ENCODE measurements around the gene ITPRIPL1.

Gene ITPRIPL1

GRCh38 chr2:96353606-96354101 lies 28.5 kb downstream of the ITPRIPL1 start:
- Histone ChIP-seq H3K4me3 (ENCODE audit: low read length in 2 of 2) (no peak overlapping the region), H3K23ac (ENCODE audit: low read depth, low read length, poor library complexity) (no peak overlapping the region), H3K27ac (replicated peaks; ENCODE audit: low read length) (no peak overlapping the region), H4K91ac (ENCODE audit: low read depth, low read length, poor library complexity) (no peak overlapping the region), H3K27me3 (ENCODE audit: control insufficient read depth in 3 of 3, insufficient read depth in 3 of 3, low read depth in 1 of 3, low read length in 3 of 3) (no peaks in the 10 kb centered on the region), H2BK15ac (ENCODE audit: low read length) (no peak overlapping the region), H3K9me3 (replicated peaks in 1 of 2; ENCODE audit: control insufficient read depth in 2 of 2, insufficient read depth in 1 of 2, low read depth in 1 of 2, low read length in 2 of 2) (no peaks in the 10 kb centered on the region), H3K4me2 (ENCODE audit: insufficient read depth, low read length, poor library complexity, severe bottlenecking) (no peak overlapping the region), H2BK120ac (ENCODE audit: low read depth, low read length) (no peak overlapping the region), H3K36me3 (replicated peaks in 1 of 2; ENCODE audit: control insufficient read depth in 2 of 2, insufficient read depth in 2 of 2, low read length in 2 of 2) (peaks cover 50 to 97% of the 10 kb centered on the region in 2 donors), H2BK12ac (ENCODE audit: low read length) (no peak overlapping the region), H2BK5ac (ENCODE audit: low read length) (no peak overlapping the region), H3K9ac (ENCODE audit: low read depth, low read length, poor library complexity) (no peak overlapping the region), H3K18ac (ENCODE audit: low read length) (no peak overlapping the region), H3K79me1 (ENCODE audit: low read depth, low read length) (no peaks in the 10 kb centered on the region), H2AFZ (ENCODE audit: low read length) (no peak overlapping the region), H3K4me1 (ENCODE audit: control insufficient read depth in 2 of 2, insufficient read depth in 1 of 2, low read depth in 1 of 2, low read length in 2 of 2) (no peaks in the 10 kb centered on the region), H3K14ac (ENCODE audit: low read length) (no peak overlapping the region), H3K4ac (ENCODE audit: low read length) (no peak overlapping the region), H2AK5ac (ENCODE audit: low read depth, low read length) (no peak overlapping the region), H4K8ac (ENCODE audit: low read depth, low read length) (no peak overlapping the region)
- no CpG with 5 or more reads among the region's 4 CpGs for WGBS, 2 donors (ENCODE audit: extremely low coverage in 2 of 2, insufficient read length in 2 of 2, insufficient replicate concordance in 1 of 2)
- DNase-seq (ENCODE audit: low spot score): no peak

GRCh38 chr2:96354492-96354891 lies 29.4 kb downstream of the ITPRIPL1 start:
- Histone ChIP-seq H3K36me3 (replicated peaks in 1 of 2; ENCODE audit: control insufficient read depth in 2 of 2, insufficient read depth in 2 of 2, low read length in 2 of 2) (peaks cover 54 to 97% of the 10 kb centered on the region in 2 donors), H3K27me3 (ENCODE audit: control insufficient read depth in 3 of 3, insufficient read depth in 3 of 3, low read depth in 1 of 3, low read length in 3 of 3) (no peaks in the 10 kb centered on the region), H4K91ac (ENCODE audit: low read depth, low read length, poor library complexity) (no peak overlapping the region), H3K14ac (ENCODE audit: low read length) (no peak overlapping the region), H3K9me3 (replicated peaks in 1 of 2; ENCODE audit: control insufficient read depth in 2 of 2, insufficient read depth in 1 of 2, low read depth in 1 of 2, low read length in 2 of 2) (no peaks in the 10 kb centered on the region), H4K8ac (ENCODE audit: low read depth, low read length) (no peak overlapping the region), H2BK12ac (ENCODE audit: low read length) (no peak overlapping the region), H2AFZ (ENCODE audit: low read length) (no peak overlapping the region), H3K23ac (ENCODE audit: low read depth, low read length, poor library complexity) (no peak overlapping the region), H3K27ac (replicated peaks; ENCODE audit: low read length) (no peak overlapping the region), H3K4me2 (ENCODE audit: insufficient read depth, low read length, poor library complexity, severe bottlenecking) (no peak overlapping the region), H3K4me1 (ENCODE audit: control insufficient read depth in 2 of 2, insufficient read depth in 1 of 2, low read depth in 1 of 2, low read length in 2 of 2) (no peaks in the 10 kb centered on the region), H3K9ac (ENCODE audit: low read depth, low read length, poor library complexity) (no peak overlapping the region), H2AK5ac (ENCODE audit: low read depth, low read length) (no peak overlapping the region), H3K4me3 (ENCODE audit: low read length in 2 of 2) (no peak overlapping the region), H3K79me1 (ENCODE audit: low read depth, low read length) (no peaks in the 10 kb centered on the region), H2BK5ac (ENCODE audit: low read length) (no peak overlapping the region), H2BK15ac (ENCODE audit: low read length) (no peak overlapping the region), H3K4ac (ENCODE audit: low read length) (no peak overlapping the region), H3K18ac (ENCODE audit: low read length) (no peak overlapping the region), H2BK120ac (ENCODE audit: low read depth, low read length) (no peak overlapping the region)
- no CpG with 5 or more reads among the region's 4 CpGs for WGBS, 2 donors (ENCODE audit: extremely low coverage in 2 of 2, insufficient read length in 2 of 2, insufficient replicate concordance in 1 of 2)
- DNase-seq (ENCODE audit: low spot score): no peak

- H3K14ac ChIP-seq (ENCODE audit: low read length): no peak overlapping the region
- no peak overlapping the region for H2AK5ac ChIP-seq (ENCODE audit: low read depth, low read length)
- H3K27me3 ChIP-seq (ENCODE audit: control insufficient read depth in 3 of 3, insufficient read depth in 3 of 3, low read depth in 1 of 3, low read length in 3 of 3): no peaks in the 10 kb centered on the region
- H3K18ac ChIP-seq (ENCODE audit: low read length): no peak overlapping the region
- no peak overlapping the region for H3K4me2 ChIP-seq (ENCODE audit: insufficient read depth, low read length, poor library complexity, severe bottlenecking)
- no peak overlapping the region for H3K4ac ChIP-seq (ENCODE audit: low read length)
- H4K91ac ChIP-seq (ENCODE audit: low read depth, low read length, poor library complexity): no peak overlapping the region
- H2AFZ ChIP-seq (ENCODE audit: low read length): no peak overlapping the region
- H2BK5ac ChIP-seq (ENCODE audit: low read length): no peak overlapping the region
- H2BK120ac ChIP-seq (ENCODE audit: low read depth, low read length): no peak overlapping the region
- no peak overlapping the region for H2BK15ac ChIP-seq (ENCODE audit: low read length)
- no peaks in the 10 kb centered on the region for H3K79me1 ChIP-seq (ENCODE audit: low read depth, low read length)
- no peaks in the 10 kb centered on the region for H3K9me3 ChIP-seq (replicated peaks in 1 of 2; ENCODE audit: control insufficient read depth in 2 of 2, insufficient read depth in 1 of 2, low read depth in 1 of 2, low read length in 2 of 2)
- no peak for DNase-seq (ENCODE audit: low spot score)
- WGBS, 2 donors (ENCODE audit: extremely low coverage in 2 of 2, insufficient read length in 2 of 2, insufficient replicate concordance in 1 of 2): no CpG with 5 or more reads among the region's 6 CpGs
- no peak overlapping the region for H3K23ac ChIP-seq (ENCODE audit: low read depth, low read length, poor library complexity)
- no peak overlapping the region for H3K4me3 ChIP-seq (ENCODE audit: low read length in 2 of 2)
- no peaks in the 10 kb centered on the region for H3K4me1 ChIP-seq (ENCODE audit: control insufficient read depth in 2 of 2, insufficient read depth in 1 of 2, low read depth in 1 of 2, low read length in 2 of 2)
- H4K8ac ChIP-seq (ENCODE audit: low read depth, low read length): no peak overlapping the region
- peaks cover 48 to 96% of the 10 kb centered on the region in 2 donors for H3K36me3 ChIP-seq (replicated peaks in 1 of 2; ENCODE audit: control insufficient read depth in 2 of 2, insufficient read depth in 2 of 2, low read length in 2 of 2)
- no peak overlapping the region for H3K9ac ChIP-seq (ENCODE audit: low read depth, low read length, poor library complexity)
- H3K27ac ChIP-seq (replicated peaks; ENCODE audit: low read length): no peak overlapping the region
- H2BK12ac ChIP-seq (ENCODE audit: low read length): no peak overlapping the region
Measured at GRCh38 chr2:96356889-96357288, 31.8 kb downstream of the ITPRIPL1 start.

GRCh38 chr2:96359310-96359709 lies 34.2 kb downstream of the ITPRIPL1 start:
- no peaks in the 10 kb centered on the region for H3K79me1 ChIP-seq (ENCODE audit: low read depth, low read length)
- no peak overlapping the region for H3K9ac ChIP-seq (ENCODE audit: low read depth, low read length, poor library complexity)
- H3K27me3 ChIP-seq (ENCODE audit: control insufficient read depth in 3 of 3, insufficient read depth in 3 of 3, low read depth in 1 of 3, low read length in 3 of 3): no peaks in the 10 kb centered on the region
- H3K4me3 ChIP-seq (ENCODE audit: low read length in 2 of 2): no peak overlapping the region
- H3K18ac ChIP-seq (ENCODE audit: low read length): no peak overlapping the region
- H3K4me1 ChIP-seq (ENCODE audit: control insufficient read depth in 2 of 2, insufficient read depth in 1 of 2, low read depth in 1 of 2, low read length in 2 of 2): no peaks in the 10 kb centered on the region
- H2BK12ac ChIP-seq (ENCODE audit: low read length): no peak overlapping the region
- no peak overlapping the region for H3K23ac ChIP-seq (ENCODE audit: low read depth, low read length, poor library complexity)
- no peak overlapping the region for H4K8ac ChIP-seq (ENCODE audit: low read depth, low read length)
- H3K9me3 ChIP-seq (replicated peaks in 1 of 2; ENCODE audit: control insufficient read depth in 2 of 2, insufficient read depth in 1 of 2, low read depth in 1 of 2, low read length in 2 of 2): no peaks in the 10 kb centered on the region
- no peak overlapping the region for H4K91ac ChIP-seq (ENCODE audit: low read depth, low read length, poor library complexity)
- no peak overlapping the region for H2BK15ac ChIP-seq (ENCODE audit: low read length)
- no peak overlapping the region for H2AK5ac ChIP-seq (ENCODE audit: low read depth, low read length)
- H2BK5ac ChIP-seq (ENCODE audit: low read length): no peak overlapping the region
- H3K36me3 ChIP-seq (replicated peaks in 1 of 2; ENCODE audit: control insufficient read depth in 2 of 2, insufficient read depth in 2 of 2, low read length in 2 of 2): peaks cover 44 to 96% of the 10 kb centered on the region in 2 donors
- H2BK120ac ChIP-seq (ENCODE audit: low read depth, low read length): no peak overlapping the region
- H3K14ac ChIP-seq (ENCODE audit: low read length): no peak overlapping the region
- no peak for DNase-seq (ENCODE audit: low spot score)
- no CpG with 5 or more reads among the region's 2 CpGs for whole genome bisulfite sequencing, 2 donors (ENCODE audit: extremely low coverage in 2 of 2, insufficient read length in 2 of 2, insufficient replicate concordance in 1 of 2)
- no peak overlapping the region for H3K27ac ChIP-seq (replicated peaks; ENCODE audit: low read length)
- no peak overlapping the region for H2AFZ ChIP-seq (ENCODE audit: low read length)
- H3K4me2 ChIP-seq (ENCODE audit: insufficient read depth, low read length, poor library complexity, severe bottlenecking): no peak overlapping the region
- no peak overlapping the region for H3K4ac ChIP-seq (ENCODE audit: low read length)

All from neuronal stem cell (in vitro differentiated cells).